Hematopoietic multipotent progenitor cell treated with erythropoietin and hydrocortisone succinate and interleukin-3 and kit ligand, for 8 days (in vitro differentiated cells): ENCODE results near the gene PCDH9.

ENCODE experiments used
- DNase-seq: peaks from one replicate; pipeline ENCODE4 v3.0.0-alpha.2; 2015

PCDH9 gene

DNA sequence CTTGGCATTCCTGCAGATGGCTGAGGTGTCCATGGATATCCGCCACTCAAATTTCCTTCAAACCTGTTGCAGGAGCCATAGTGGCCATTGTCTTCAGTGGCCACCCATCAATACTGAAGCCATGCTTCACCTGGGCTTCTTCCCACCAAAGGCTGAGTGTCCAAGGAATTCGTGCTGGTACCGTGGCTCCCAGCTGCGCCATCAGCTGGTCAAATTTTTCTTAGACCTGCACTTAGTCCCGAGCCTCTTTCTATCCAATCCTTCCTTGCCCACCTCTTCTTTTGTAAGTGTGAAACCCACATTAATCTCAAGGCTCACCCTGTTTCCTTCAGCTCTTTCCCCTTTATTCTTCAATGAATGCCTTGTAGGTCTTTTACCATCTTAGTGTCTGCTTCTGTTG is 152.1 kb downstream of the PCDH9 start:
- no peak for DNase-seq

DNA sequence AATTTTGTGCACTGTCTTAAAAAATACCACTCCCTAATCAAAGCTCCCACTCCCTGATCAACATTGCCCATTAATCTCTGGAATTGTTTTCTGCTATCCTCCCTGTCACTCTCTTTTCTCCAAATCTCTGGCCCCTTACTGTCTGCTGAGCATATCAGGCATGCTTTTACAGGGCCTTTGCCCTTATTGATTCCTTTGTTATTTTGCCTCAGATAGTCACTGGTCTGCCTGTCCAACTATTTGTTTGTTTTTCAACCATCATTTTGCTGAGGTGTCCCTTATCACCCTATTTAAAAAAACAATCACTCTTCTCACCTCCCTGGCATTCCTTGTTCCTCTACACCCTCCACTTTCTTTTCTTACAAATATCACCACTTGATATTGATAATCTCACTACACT is 153.0 kb downstream of the PCDH9 start:
- no peak for DNase-seq

DNA sequence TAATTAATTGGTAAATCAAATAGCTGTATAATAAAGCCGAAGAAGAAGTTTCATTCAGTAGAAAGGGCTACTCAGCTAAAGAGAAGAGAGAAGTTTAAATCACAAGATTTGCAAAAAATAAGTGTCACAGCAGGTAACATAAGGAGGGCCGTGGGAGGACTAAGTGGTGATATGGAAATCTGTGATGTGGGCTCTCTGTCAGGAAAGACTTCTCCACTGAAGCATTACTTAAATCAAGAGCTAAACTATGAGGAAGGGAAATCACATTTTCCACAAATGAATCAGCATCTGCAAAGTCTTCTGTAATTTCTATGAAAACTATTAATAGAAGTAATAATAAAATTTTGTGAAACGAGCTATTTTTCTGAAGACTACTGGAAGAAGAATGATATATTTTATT is 153.8 kb downstream of the PCDH9 start:
- no peak for DNase-seq

DNA sequence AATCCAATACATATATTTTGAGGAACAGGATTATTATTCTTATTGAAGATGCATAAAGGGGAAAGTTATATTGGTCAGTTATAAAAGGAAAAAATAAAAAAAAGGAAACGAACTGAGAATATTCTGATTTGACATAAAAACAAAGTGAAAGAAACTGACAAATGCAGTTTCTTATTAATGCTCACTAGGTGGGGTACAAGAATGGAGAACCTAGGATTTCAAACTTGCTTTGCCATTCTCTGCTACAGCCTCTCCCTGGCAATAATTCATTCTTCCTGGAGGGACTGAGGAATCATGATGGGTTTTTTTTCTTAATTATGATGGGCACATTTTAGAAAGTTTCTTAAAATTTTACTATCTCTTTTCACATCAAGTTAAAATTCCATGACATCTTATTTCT is 154.9 kb downstream of the PCDH9 start:
- DNase-seq, result no peak

GRCh38 chr13:67071918-67072598 is 158.1 kb downstream of the PCDH9 start:
- no peak for DNase-seq

- DNase-seq, result no peak
Measured at GRCh38 chr13:67070306-67070705, 159.8 kb downstream of the PCDH9 start.

- DNase-seq, result no peak
Measured at GRCh38 chr13:67069117-67069767, 160.9 kb downstream of the PCDH9 start.

DNA sequence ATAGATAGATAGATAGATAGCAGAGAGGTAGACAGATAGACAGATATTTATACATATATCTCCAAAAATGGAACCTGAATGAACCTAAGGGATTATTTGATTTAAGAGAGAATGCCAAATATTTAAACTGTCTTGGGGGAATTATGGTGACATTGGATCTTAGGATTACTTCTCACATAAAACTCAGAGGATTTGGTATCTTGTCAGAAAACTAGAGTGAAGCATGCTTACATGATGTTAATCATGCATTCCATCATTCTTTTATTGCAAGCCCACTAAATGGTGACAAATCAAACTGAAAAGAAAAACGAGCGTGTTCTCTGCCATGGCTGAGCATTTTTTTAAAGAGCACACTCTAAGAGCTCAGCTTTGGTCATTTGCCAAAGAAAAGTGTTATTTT is 165.2 kb downstream of the PCDH9 start:
- no peak for DNase-seq

GRCh38 chr13:67063036-67063435 is 167.1 kb downstream of the PCDH9 start:
- DNase-seq, result no peak

GRCh38 chr13:67062160-67062559 is 168.0 kb downstream of the PCDH9 start:
- DNase-seq, result no peak

DNA sequence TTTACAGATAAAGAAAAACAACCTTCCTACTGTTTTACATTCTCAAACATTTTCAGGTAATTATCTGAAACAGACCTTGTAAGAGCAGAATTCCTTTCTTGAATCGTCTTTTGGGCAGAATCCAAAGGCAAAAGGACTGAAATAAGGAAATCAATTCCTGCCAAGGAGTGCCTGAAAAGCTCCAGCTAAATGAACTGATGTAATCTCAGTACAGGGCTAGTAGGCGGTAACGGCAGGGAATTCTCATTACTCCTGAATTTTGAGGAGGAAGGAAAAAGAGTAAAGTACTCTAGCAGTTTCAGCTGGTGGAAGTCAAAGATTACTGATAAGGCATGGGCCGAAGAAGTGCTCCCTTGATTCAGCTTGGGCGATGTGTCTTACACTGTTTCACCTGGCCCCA is 168.4 kb downstream of the PCDH9 start:
- DNase-seq, result no peak

GRCh38 chr13:67052550-67053490 is 177.3 kb downstream of the PCDH9 start:
- no peak for DNase-seq

GRCh38 chr13:67049744-67050143 is 180.4 kb downstream of the PCDH9 start:
- DNase-seq, result no peak

DNA sequence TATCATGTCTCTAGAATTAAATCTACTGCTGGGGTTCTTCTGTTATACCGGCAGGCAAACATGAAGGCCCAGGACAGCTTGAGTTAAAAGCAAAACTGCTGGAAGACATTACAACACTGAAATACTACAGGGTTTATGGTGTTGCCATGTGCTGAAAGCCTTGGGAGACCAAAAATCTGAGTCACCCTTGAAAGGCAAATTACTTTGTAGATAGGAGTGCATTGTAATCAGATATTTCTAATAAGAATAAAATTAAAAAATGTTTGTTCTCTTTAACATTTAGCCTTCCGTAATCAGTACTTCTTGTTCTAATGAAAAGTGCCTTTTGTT is 181.3 kb downstream of the PCDH9 start:
- DNase-seq, result no peak

DNA sequence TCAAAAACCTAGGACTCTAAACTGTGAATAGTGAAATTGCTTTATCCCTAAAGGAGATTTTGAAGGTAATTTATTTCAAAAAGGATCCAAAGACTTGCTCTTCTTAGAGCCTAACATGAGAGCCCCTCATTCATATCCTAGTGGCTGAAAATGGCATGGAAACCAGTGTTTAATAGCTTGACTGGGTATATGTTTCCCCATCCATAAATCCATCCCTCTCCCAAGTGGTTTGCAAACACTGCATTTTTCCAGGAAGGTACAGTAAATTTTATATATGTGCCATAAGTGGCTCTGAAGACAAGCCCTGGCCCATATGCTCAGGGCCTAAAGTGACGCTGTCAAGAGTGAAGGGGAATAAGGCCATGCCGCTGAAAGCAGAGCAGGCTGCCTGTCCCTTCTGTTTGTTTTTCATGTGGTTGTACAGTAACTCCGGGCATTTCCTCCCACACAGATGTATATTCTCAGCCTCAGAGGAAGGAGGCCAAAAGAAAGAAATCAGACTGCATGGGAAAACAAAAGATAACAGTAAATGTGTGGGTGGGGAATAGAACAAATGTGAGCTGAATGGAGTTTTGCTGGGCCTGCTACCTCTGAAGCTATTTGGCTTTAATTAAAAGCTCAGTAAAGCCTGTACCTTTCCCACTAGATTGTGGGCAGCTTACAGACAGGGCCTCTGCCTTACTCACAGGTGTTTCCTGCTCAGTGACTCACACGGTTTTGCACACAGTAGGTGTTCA is 181.9 kb downstream of the PCDH9 start:
- DNase-seq, result no peak

GRCh38 chr13:67045357-67045756 is 184.8 kb downstream of the PCDH9 start:
- no peak for DNase-seq

DNA sequence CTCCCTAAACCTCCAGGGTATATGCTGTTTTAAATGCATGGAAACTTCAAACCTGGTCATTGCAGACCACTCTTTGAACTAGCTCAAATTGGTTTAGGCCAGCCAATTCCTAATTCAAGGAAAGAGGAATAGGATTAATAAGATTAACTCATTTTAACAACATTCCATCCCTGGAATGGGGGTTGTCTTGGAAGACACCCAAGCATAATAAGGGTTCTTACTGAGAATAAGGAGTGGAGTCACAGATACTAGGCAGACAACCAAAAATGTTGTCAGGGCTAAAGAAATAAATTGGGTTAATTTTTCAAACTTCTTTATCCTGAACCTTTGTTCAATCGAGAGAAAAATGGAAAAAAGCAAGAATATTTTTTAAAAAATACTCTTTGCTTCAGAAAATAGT is 186.2 kb downstream of the PCDH9 start:
- no peak for DNase-seq

DNA sequence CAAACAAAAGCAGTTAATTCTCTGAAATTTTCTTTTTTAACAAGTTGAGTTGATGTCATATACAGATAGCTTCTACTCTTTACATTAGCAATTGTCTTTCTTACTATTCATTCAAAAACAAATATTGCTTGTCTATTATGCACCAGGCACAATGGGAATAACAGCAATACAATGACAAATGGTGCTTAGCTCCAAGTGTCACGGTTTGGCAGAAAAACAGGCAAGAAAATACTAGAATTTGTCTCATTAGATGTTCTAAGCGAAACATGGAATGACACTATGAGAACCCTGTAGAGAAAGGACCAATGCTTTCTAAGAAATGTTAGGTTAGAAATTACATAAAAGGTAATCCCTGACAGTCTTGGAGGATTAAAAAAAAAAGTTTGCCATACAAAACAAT is 187.6 kb downstream of the PCDH9 start:
- no peak for DNase-seq

DNA sequence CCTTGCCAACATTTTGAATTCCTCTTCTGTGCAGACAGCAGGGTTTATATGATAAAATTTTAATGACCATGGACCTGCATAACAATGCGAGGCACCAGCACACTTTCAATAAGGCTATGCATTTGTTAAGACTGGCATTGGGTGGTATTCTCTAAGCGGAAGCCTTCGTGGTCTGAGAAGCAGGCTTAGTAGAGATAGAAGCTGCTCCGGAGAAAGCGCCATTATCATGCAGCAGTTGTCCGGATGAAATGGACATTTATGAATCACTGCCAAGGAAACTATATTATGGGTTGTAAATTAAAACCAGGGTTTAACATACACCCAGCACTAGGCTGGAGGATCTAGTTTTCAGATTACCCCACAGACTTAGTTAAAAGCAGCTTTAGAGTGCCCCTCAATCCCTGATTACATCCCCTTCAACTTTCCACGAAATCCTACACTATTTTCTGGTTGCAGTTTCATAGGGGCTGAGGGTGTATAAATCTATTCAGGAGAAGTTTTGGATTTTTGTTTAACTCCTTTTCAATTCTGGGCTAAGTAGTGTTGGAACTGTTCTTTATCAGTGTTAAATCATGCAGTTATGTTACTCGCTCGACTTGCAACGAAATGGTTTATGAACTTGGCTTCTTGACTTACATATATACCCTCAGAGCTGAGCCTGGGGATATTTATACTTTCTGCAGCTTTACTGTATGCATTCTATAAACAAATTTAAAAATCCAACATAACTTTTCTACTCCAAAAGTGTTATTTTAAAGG is 193.3 kb downstream of the PCDH9 start:
- no peak for DNase-seq

DNA sequence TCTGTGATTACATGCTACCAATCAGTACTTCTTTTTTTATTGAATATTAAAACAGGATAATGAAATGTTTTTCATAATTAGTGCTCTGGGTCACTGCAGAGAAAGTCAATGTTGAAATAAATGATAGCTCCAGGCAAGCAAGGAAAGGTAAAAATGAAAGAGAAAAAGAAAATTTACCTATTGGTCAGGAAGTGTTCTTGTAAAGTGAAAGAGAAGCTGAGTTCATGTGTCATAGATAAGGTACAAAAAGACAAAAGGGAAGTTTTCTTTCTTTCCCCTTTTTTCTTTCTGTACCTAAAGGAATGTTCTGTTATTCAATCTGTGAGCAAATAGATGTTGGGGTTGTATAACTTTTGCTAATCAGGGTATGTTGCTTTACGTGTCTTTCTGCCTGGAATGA is 197.0 kb downstream of the PCDH9 start:
- no peak for DNase-seq

DNA sequence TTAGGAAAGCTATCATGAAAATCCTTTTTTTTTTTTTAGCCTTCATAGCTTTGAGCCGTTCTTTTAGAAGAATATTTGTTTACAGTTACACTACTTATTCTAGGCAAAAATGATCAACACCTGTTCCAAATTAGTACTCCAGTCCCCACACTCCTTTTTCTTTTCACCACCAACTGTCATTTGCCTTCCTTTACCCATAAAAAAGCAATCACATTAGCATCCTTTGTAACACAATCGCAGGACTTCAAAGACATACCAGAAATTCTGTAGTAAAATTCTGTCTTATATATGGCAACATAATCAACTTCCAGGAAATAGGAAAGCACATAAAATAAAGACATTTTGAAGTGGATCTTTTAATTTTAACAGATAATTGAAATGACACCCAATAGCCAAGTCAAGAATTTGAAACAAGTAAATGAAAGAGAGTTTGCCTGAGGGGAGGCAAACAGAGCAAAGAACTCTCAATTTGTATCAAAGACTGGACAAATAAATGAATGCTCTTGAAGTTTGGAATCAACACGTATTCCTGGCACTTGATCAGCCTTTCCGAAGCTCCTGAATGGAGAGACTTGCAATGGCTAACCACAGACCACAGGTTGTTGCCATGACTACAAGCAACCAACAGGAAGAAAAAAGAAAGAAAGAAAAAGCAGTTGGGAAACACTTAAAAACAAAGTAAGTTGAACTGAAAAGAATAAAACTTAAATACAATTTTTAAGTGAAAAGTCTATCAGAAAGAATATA is 206.8 kb downstream of the PCDH9 start:
- peak; percentile 32 for DNase-seq

GRCh38 chr13:67018775-67019174 is 211.4 kb downstream of the PCDH9 start:
- DNase-seq, result no peak
